Neural cell (in vitro differentiated cells): Measurements from ENCODE around the gene CCND1.

ENCODE experiments used
- EP300 ChIP-seq: fragments of 450-650 bp; conservative IDR thresholded peaks from 2 replicates; pipeline ENCODE4 v1.6.1; 2014; ENCODE audit warnings: antibody characterized with exemption, mild to moderate bottlenecking, moderate library complexity; ENCODE audit not compliant: poor library complexity, severe bottlenecking
- EZH2 ChIP-seq: fragments of 200-600, 300-800 bp; shearing (Covaris generic), sonication (generic); IDR thresholded peaks from 2 replicates; pipeline ENCODE4 v1.6.1; 2014; ENCODE audit warnings: antibody characterized with exemption, low read length, borderline replicate concordance, mild to moderate bottlenecking; ENCODE audit not compliant: insufficient read depth, poor library complexity, severe bottlenecking
- MXI1 ChIP-seq: fragments of 450-650 bp; conservative IDR thresholded peaks from 2 replicates; pipeline ENCODE4 v1.6.1; 2014; ENCODE audit warnings: antibody characterized with exemption, mild to moderate bottlenecking; ENCODE audit not compliant: poor library complexity, severe bottlenecking
- POLR2AphosphoS5 ChIP-seq: IDR thresholded peaks from 2 replicates; pipeline ENCODE4 v1.6.1; 2012
- RAD21 ChIP-seq: fragments of 450-650 bp; conservative IDR thresholded peaks from 2 replicates; pipeline ENCODE4 v1.6.1; 2014; ENCODE audit warnings: antibody characterized with exemption, mild to moderate bottlenecking, moderate library complexity
- SMC3 ChIP-seq: fragments of 450-650 bp; conservative IDR thresholded peaks from 2 replicates; pipeline ENCODE4 v1.6.1; 2014; ENCODE audit warnings: antibody characterized with exemption, mild to moderate bottlenecking, moderate library complexity; ENCODE audit not compliant: poor library complexity
- TAF1 ChIP-seq: IDR thresholded peaks from 2 replicates; pipeline ENCODE4 v1.6.1; 2012; ENCODE audit warnings: low read depth
- TF ChIP-seq, protein P1 (sequence below): fragments of 450-650 bp; IDR thresholded peaks from 2 replicates; pipeline ENCODE4 v1.5.1; 2014; ENCODE audit warnings: antibody characterized with exemption, mild to moderate bottlenecking, moderate library complexity; ENCODE audit not compliant: poor library complexity, severe bottlenecking
- TF ChIP-seq, protein P2 (sequence below): IDR thresholded peaks from 2 replicates; pipeline ENCODE4 v1.6.1; 2012; ENCODE audit warnings: borderline replicate concordance

DNA sequence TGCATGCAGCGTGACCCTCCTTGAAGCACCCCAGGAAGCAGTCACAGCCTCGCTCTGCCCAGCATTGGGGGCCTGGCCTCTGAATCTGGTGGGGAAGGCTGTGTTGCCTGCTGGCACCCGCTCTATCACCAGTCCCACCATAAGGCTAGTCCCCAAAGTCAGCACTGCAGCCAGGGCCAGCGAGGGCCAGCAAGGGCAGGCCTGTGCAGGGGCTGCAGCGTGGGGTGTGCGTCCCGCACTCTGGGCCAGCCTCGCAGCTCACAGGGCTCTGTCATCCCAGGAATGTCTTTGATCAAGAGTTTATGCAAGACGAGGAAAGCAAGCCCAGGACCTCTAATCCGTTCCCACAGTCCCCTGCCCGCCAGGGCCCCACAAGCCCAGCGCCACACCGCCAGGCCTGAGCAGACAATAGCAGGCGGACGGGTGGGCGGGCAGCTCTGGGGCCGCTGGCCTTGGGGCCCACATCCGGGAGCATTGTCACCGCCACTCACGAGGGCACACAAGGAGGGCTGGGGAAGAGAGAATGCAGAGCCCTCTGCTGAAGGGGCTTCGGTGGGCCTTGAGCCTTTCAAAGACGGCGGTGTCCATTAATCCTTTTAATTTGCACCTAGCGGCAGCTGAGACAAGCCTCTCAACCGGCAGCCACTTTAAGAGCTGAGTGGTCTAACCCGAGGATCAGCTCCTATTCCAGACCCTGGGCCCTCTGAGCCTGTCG lies 17.1 kb downstream of the CCND1 start:
- no peak for TF ChIP-seq EP300
- TF ChIP-seq MXI1 = no peak
- TF ChIP-seq, protein P1, sequence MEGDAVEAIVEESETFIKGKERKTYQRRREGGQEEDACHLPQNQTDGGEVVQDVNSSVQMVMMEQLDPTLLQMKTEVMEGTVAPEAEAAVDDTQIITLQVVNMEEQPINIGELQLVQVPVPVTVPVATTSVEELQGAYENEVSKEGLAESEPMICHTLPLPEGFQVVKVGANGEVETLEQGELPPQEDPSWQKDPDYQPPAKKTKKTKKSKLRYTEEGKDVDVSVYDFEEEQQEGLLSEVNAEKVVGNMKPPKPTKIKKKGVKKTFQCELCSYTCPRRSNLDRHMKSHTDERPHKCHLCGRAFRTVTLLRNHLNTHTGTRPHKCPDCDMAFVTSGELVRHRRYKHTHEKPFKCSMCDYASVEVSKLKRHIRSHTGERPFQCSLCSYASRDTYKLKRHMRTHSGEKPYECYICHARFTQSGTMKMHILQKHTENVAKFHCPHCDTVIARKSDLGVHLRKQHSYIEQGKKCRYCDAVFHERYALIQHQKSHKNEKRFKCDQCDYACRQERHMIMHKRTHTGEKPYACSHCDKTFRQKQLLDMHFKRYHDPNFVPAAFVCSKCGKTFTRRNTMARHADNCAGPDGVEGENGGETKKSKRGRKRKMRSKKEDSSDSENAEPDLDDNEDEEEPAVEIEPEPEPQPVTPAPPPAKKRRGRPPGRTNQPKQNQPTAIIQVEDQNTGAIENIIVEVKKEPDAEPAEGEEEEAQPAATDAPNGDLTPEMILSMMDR = no peak
- TF ChIP-seq EZH2 = no peak
- TF ChIP-seq, protein P2, sequence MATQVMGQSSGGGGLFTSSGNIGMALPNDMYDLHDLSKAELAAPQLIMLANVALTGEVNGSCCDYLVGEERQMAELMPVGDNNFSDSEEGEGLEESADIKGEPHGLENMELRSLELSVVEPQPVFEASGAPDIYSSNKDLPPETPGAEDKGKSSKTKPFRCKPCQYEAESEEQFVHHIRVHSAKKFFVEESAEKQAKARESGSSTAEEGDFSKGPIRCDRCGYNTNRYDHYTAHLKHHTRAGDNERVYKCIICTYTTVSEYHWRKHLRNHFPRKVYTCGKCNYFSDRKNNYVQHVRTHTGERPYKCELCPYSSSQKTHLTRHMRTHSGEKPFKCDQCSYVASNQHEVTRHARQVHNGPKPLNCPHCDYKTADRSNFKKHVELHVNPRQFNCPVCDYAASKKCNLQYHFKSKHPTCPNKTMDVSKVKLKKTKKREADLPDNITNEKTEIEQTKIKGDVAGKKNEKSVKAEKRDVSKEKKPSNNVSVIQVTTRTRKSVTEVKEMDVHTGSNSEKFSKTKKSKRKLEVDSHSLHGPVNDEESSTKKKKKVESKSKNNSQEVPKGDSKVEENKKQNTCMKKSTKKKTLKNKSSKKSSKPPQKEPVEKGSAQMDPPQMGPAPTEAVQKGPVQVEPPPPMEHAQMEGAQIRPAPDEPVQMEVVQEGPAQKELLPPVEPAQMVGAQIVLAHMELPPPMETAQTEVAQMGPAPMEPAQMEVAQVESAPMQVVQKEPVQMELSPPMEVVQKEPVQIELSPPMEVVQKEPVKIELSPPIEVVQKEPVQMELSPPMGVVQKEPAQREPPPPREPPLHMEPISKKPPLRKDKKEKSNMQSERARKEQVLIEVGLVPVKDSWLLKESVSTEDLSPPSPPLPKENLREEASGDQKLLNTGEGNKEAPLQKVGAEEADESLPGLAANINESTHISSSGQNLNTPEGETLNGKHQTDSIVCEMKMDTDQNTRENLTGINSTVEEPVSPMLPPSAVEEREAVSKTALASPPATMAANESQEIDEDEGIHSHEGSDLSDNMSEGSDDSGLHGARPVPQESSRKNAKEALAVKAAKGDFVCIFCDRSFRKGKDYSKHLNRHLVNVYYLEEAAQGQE = no peak
- TF ChIP-seq TAF1 = no peak
- TF ChIP-seq POLR2AphosphoS5 = no peak
- TF ChIP-seq SMC3 = no peak
- no peak for TF ChIP-seq RAD21
